Islet of Langerhans (tissue), 1 donor: ENCODE measurements around the gene TIMP2.

ENCODE experiments used
- FAIRE-seq: peaks from one replicate; lab custom pipeline; 2011; peaks lifted over from hg19 to GRCh38; lab: Jason Lieb, UNC

TIMP2 gene

GRCh38 chr17:78865682-78866390 lies 59.4 kb downstream of the TIMP2 start:
- FAIRE-seq, result no peak

- no peak for FAIRE-seq
Observed at GRCh38 chr17:78864117-78864516, 61.1 kb downstream of the TIMP2 start.

- no peak for FAIRE-seq
Observed at GRCh38 chr17:78862073-78863023, 62.8 kb downstream of the TIMP2 start.

GRCh38 chr17:78861229-78861628 lies 64.0 kb downstream of the TIMP2 start:
- no peak for FAIRE-seq

GRCh38 chr17:78859051-78859450 lies 66.1 kb downstream of the TIMP2 start:
- FAIRE-seq, result no peak

- FAIRE-seq, result no peak
Observed at GRCh38 chr17:78857266-78857665, 67.9 kb downstream of the TIMP2 start.

- no peak for FAIRE-seq
Observed at GRCh38 chr17:78855561-78856165, 69.5 kb downstream of the TIMP2 start.

GRCh38 chr17:78854508-78854907 lies 70.7 kb downstream of the TIMP2 start:
- FAIRE-seq, result no peak

- FAIRE-seq, result no peak
Observed at GRCh38 chr17:78853926-78854394, 71.2 kb downstream of the TIMP2 start.

- FAIRE-seq, result no peak
Observed at GRCh38 chr17:78852709-78853121, 72.5 kb downstream of the TIMP2 start.

GRCh38 chr17:78849026-78849425 lies 76.2 kb downstream of the TIMP2 start:
- FAIRE-seq, result no peak

- FAIRE-seq, result no peak
Observed at GRCh38 chr17:78847052-78847451, 78.1 kb downstream of the TIMP2 start.

- no peak for FAIRE-seq
Observed at GRCh38 chr17:78844301-78845005, 80.7 kb downstream of the TIMP2 start.

- FAIRE-seq, result no peak
Observed at GRCh38 chr17:78842881-78843565, 82.2 kb downstream of the TIMP2 start.

- no peak for FAIRE-seq
Observed at GRCh38 chr17:78840780-78841611, 84.2 kb downstream of the TIMP2 start, which contains the start of gene USP36. Gene USP36, minus strand, starts transcription at chr17:78840814. Its CDS starts 4,451 bp downstream, at chr17:78836363.

GRCh38 chr17:78840530-78840779 lies 84.7 kb downstream of the TIMP2 start:
- no peak for FAIRE-seq

- no peak for FAIRE-seq
Observed at GRCh38 chr17:78839762-78840529, 85.2 kb downstream of the TIMP2 start.

GRCh38 chr17:78839235-78839761 lies 85.9 kb downstream of the TIMP2 start:
- FAIRE-seq, result no peak

GRCh38 chr17:78838574-78839005 lies 86.6 kb downstream of the TIMP2 start:
- FAIRE-seq, result no peak
